HL-60 (cell line): ENCODE results near the gene BRD4.

ENCODE experiments used
- DNase-seq, 2 experiments: peaks; one replicate each; pipeline ENCODE4 v3.0.0-alpha.2; 2010 to 2020; ENCODE audit warnings: low read depth in 1 of 2, low spot score in 1 of 2
- H3K27ac ChIP-seq: fragments of 250-450 bp; sonication (Bioruptor Pico); replicated peaks from 2 replicates; pipeline ENCODE4 v1.5.1; 2020; ENCODE audit warnings: mild to moderate bottlenecking, moderate library complexity
- H3K27me3 ChIP-seq: fragments of 250-450 bp; sonication (Bioruptor Pico); 2 replicates; pipeline ENCODE4 v1.5.1; 2021; ENCODE audit warnings: mild to moderate bottlenecking, moderate library complexity; ENCODE audit not compliant: insufficient read depth, poor library complexity, severe bottlenecking
- H3K4me3 ChIP-seq: replicated peaks from 2 replicates; pipeline ENCODE4 v1.5.1; 2011; ENCODE audit warnings: mild to moderate bottlenecking, control low read depth, low read length; ENCODE audit not compliant: insufficient read depth
- GABPA ChIP-seq: IDR thresholded peaks from 2 replicates; pipeline ENCODE4 v1.6.1; 2012; ENCODE audit warnings: low read depth
- POLR2AphosphoS5 ChIP-seq: IDR thresholded peaks from 2 replicates; pipeline ENCODE4 v1.6.1; 2012; ENCODE audit warnings: low read depth
- SPI1 ChIP-seq: IDR thresholded peaks from 2 replicates; pipeline ENCODE4 v1.6.1; 2012; ENCODE audit warnings: low read depth, mild to moderate bottlenecking, borderline replicate concordance
- TF ChIP-seq, protein P1 (sequence below): IDR thresholded peaks from 2 replicates; pipeline ENCODE4 v1.6.1; 2012; ENCODE audit warnings: low read depth; ENCODE audit not compliant: insufficient replicate concordance
- TF ChIP-seq, protein P2 (sequence below): IDR thresholded peaks from one replicate; pipeline ENCODE4 v1.5.1; 2011; ENCODE audit warnings: low read length, control low read depth, inconsistent platforms; ENCODE audit not compliant: insufficient read depth

The BRD4 gene

DNA sequence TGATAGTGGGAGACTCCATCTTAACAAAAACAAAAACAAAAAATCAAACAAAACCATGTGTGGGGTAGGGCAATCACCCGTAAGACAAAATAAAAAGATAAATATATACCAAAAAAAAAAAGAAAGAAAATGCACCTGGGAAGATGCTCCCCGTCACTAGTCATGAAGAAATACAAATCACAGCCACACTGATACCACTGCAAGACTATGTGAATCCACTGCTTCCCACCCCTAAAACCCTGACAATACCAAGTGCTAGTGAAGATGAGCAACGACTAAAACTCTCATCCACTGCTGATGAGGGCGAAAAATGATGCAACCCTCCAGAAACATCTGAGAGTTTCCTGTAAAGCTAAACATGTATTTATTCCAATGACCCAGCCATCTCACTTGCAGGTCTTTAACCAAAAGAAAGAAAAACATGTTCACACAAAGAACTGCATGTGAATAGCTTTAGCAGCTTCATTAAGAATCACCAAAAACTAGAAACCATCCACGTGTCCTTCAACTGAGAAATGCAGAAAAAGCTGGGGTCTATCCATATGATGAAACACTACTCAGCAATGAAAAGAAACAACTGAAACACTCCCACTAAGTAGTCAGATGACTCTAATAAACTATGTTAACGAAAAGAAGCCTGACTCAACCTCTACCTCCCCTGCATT, 31.7 kb downstream of the BRD4 start:
- Histone ChIP-seq H3K4me3 (no peak overlapping the region), H3K27me3 (no peaks in the 10 kb centered on the region), H3K27ac (no peak overlapping the region)
- TF ChIP-seq POLR2AphosphoS5 (no peak), SPI1 (no peak), GABPA (no peak)
- TF ChIP-seq, protein P1, sequence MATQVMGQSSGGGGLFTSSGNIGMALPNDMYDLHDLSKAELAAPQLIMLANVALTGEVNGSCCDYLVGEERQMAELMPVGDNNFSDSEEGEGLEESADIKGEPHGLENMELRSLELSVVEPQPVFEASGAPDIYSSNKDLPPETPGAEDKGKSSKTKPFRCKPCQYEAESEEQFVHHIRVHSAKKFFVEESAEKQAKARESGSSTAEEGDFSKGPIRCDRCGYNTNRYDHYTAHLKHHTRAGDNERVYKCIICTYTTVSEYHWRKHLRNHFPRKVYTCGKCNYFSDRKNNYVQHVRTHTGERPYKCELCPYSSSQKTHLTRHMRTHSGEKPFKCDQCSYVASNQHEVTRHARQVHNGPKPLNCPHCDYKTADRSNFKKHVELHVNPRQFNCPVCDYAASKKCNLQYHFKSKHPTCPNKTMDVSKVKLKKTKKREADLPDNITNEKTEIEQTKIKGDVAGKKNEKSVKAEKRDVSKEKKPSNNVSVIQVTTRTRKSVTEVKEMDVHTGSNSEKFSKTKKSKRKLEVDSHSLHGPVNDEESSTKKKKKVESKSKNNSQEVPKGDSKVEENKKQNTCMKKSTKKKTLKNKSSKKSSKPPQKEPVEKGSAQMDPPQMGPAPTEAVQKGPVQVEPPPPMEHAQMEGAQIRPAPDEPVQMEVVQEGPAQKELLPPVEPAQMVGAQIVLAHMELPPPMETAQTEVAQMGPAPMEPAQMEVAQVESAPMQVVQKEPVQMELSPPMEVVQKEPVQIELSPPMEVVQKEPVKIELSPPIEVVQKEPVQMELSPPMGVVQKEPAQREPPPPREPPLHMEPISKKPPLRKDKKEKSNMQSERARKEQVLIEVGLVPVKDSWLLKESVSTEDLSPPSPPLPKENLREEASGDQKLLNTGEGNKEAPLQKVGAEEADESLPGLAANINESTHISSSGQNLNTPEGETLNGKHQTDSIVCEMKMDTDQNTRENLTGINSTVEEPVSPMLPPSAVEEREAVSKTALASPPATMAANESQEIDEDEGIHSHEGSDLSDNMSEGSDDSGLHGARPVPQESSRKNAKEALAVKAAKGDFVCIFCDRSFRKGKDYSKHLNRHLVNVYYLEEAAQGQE: no peak
- TF ChIP-seq, protein P2, sequence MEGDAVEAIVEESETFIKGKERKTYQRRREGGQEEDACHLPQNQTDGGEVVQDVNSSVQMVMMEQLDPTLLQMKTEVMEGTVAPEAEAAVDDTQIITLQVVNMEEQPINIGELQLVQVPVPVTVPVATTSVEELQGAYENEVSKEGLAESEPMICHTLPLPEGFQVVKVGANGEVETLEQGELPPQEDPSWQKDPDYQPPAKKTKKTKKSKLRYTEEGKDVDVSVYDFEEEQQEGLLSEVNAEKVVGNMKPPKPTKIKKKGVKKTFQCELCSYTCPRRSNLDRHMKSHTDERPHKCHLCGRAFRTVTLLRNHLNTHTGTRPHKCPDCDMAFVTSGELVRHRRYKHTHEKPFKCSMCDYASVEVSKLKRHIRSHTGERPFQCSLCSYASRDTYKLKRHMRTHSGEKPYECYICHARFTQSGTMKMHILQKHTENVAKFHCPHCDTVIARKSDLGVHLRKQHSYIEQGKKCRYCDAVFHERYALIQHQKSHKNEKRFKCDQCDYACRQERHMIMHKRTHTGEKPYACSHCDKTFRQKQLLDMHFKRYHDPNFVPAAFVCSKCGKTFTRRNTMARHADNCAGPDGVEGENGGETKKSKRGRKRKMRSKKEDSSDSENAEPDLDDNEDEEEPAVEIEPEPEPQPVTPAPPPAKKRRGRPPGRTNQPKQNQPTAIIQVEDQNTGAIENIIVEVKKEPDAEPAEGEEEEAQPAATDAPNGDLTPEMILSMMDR: no peak
- DNase-seq: no peak

DNA sequence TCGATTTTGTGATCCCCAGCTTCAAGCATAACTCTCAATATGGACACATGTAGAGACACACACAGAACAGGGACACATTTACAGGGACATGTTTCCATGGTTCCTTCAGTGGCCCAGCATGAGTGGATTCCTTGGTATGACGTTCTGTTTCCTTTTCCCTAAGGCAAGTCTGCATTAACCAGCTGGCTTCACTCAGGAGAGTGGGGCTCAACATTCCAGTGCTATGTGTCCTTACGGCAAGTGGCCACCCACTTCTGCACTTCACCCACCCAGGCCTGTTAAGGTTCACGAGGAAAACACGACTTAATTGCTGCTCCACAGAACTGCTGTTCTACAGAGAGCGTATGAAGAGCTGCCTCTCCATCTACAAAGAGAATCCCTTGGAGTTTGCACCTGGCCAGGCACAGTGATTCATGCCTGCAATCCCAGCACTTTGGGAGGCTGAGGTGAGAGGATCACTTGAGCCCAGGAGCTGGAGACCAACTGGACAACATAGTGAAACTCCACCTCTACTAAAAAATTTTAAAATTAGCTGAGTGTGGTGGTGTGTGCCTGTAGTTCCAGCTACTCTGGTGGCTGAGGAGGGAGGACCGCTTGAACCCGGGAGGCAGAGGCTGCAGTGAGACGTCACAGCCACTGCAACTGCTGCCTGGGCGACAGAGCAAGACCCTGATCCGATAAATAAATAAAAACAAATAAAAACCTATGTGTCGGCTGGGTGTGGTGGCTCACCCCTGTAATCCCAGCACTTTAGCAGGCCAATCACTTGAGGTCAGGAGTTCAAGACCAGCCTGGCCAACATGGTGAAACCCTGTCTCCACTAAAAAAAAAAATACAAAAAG, 32.5 kb downstream of the BRD4 start:
- no peak overlapping the region for H3K4me3 ChIP-seq
- H3K27me3 ChIP-seq: no peaks in the 10 kb centered on the region
- DNase-seq: no peak
- no peak overlapping the region for H3K27ac ChIP-seq
- TF ChIP-seq, protein P1: no peak
- no peak for TF ChIP-seq POLR2AphosphoS5
- TF ChIP-seq SPI1: no peak
- no peak for TF ChIP-seq GABPA
- TF ChIP-seq, protein P2: no peak

DNA sequence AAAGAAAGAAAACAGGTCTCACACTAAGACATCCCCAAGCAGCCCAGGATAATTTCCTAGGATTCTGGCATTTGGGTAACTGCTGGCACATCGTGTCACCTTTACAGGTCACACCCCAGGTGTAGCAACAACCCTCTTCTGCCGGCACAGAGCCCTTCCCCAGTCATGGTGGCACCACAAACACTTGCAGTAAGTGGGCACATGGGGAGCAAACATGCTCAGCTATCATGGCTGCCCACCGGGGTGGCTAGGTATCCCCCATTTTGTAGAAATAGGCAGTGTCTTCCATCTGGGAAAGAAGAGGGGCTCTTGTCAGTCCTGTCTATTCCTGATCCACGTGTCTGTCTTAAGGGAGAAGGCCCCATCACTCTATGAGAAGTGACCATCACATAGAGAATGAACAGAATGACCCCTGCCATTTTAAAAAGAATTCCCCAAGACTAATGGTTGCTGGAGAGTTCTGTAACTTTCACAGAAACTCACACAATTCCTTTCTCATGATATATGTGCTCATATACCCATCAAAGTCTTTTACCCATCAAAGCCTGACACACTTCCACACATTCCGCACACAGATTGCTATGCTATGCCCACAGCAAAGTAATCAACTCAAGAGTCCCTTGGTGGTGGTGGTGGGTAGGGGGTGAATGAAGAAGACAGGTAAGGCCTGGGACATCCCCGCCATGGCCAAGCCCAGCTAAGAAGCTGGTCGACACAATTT, 33.3 kb downstream of the BRD4 start:
- H3K4me3 ChIP-seq: no peak overlapping the region
- TF ChIP-seq POLR2AphosphoS5 (no peak), GABPA (no peak), SPI1 (no peak)
- TF ChIP-seq, protein P2: no peak
- TF ChIP-seq, protein P1: no peak
- H3K27ac ChIP-seq: no peak overlapping the region
- no peaks in the 10 kb centered on the region for H3K27me3 ChIP-seq
- DNase-seq: no peak
